Measurements from ENCODE around the gene PER2. TPM values are rescaled to one million over a fixed set of nuclear protein-coding genes. Genes with fewer than 3 reads are reported as not detected.

Gene PER2
- total and polyA plus RNA-seq, 9 of the 15 experiments (the other 6 are each of a cell fraction or from before 2014, with no cell fraction given): 1.1 to 10.3 (median 2.9) TPM

- TF ChIP-seq GABPA (tag; conservative IDR thresholded peaks at IDR 0.05; ENCODE audit: low read depth) (peak; percentile 84), TEAD4 (IDR thresholded peaks at IDR 0.05; ENCODE audit: low read length) (no peak), TEAD4 (CRISPR knock-in tag; IDR thresholded peaks at IDR 0.05; ENCODE audit: borderline replicate concordance) (no peak), CCNT2 (IDR thresholded peaks at IDR 0.05; ENCODE audit: borderline replicate concordance, extremely low read depth, insufficient read length, low read depth, low read length) (peak; percentile 49), TAF7 (tag; IDR thresholded peaks at IDR 0.05) (peak; percentile 17; the same call in 1 of the 2 replicates), MAFF (IDR thresholded peaks at IDR 0.05; ENCODE audit: low read length) (no peak), CTCFL (IDR thresholded peaks at IDR 0.05; ENCODE audit: borderline replicate concordance, insufficient read depth, low read depth, low read length, poor library complexity, severe bottlenecking) (no peak), ZNF239 (CRISPR knock-in tag; IDR thresholded peaks at IDR 0.05) (no peak), ATF6 (CRISPR knock-in tag; IDR thresholded peaks at IDR 0.05) (no peak), ZBTB8A (IDR thresholded peaks at IDR 0.05; ENCODE audit: partially characterized antibody) (no peak), SNIP1 (IDR thresholded peaks at IDR 0.05; ENCODE audit: low read depth) (no peak), GTF2A2 (tag; IDR thresholded peaks at IDR 0.05) (no peak)
- TF ChIP-seq, protein P1, sequence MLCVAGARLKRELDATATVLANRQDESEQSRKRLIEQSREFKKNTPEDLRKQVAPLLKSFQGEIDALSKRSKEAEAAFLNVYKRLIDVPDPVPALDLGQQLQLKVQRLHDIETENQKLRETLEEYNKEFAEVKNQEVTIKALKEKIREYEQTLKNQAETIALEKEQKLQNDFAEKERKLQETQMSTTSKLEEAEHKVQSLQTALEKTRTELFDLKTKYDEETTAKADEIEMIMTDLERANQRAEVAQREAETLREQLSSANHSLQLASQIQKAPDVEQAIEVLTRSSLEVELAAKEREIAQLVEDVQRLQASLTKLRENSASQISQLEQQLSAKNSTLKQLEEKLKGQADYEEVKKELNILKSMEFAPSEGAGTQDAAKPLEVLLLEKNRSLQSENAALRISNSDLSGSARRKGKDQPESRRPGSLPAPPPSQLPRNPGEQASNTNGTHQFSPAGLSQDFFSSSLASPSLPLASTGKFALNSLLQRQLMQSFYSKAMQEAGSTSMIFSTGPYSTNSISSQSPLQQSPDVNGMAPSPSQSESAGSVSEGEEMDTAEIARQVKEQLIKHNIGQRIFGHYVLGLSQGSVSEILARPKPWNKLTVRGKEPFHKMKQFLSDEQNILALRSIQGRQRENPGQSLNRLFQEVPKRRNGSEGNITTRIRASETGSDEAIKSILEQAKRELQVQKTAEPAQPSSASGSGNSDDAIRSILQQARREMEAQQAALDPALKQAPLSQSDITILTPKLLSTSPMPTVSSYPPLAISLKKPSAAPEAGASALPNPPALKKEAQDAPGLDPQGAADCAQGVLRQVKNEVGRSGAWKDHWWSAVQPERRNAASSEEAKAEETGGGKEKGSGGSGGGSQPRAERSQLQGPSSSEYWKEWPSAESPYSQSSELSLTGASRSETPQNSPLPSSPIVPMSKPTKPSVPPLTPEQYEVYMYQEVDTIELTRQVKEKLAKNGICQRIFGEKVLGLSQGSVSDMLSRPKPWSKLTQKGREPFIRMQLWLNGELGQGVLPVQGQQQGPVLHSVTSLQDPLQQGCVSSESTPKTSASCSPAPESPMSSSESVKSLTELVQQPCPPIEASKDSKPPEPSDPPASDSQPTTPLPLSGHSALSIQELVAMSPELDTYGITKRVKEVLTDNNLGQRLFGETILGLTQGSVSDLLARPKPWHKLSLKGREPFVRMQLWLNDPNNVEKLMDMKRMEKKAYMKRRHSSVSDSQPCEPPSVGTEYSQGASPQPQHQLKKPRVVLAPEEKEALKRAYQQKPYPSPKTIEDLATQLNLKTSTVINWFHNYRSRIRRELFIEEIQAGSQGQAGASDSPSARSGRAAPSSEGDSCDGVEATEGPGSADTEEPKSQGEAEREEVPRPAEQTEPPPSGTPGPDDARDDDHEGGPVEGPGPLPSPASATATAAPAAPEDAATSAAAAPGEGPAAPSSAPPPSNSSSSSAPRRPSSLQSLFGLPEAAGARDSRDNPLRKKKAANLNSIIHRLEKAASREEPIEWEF (CRISPR knock-in tag; IDR thresholded peaks at IDR 0.05): no peak
- TF ChIP-seq, protein P2, sequence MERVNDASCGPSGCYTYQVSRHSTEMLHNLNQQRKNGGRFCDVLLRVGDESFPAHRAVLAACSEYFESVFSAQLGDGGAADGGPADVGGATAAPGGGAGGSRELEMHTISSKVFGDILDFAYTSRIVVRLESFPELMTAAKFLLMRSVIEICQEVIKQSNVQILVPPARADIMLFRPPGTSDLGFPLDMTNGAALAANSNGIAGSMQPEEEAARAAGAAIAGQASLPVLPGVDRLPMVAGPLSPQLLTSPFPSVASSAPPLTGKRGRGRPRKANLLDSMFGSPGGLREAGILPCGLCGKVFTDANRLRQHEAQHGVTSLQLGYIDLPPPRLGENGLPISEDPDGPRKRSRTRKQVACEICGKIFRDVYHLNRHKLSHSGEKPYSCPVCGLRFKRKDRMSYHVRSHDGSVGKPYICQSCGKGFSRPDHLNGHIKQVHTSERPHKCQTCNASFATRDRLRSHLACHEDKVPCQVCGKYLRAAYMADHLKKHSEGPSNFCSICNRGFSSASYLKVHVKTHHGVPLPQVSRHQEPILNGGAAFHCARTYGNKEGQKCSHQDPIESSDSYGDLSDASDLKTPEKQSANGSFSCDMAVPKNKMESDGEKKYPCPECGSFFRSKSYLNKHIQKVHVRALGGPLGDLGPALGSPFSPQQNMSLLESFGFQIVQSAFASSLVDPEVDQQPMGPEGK (CRISPR knock-in tag; IDR thresholded peaks at IDR 0.05; ENCODE audit: borderline replicate concordance): no peak
Observed at GRCh38 chr2:238288650-238289573, 502 bp upstream of the PER2 start (continued).

Data from K562 (cell line).